ENCODE results near the gene EBF3.
A peak's percentile ranks its signal among the peaks of the same experiment; 100 is the strongest.

EBF3 gene, protein sequence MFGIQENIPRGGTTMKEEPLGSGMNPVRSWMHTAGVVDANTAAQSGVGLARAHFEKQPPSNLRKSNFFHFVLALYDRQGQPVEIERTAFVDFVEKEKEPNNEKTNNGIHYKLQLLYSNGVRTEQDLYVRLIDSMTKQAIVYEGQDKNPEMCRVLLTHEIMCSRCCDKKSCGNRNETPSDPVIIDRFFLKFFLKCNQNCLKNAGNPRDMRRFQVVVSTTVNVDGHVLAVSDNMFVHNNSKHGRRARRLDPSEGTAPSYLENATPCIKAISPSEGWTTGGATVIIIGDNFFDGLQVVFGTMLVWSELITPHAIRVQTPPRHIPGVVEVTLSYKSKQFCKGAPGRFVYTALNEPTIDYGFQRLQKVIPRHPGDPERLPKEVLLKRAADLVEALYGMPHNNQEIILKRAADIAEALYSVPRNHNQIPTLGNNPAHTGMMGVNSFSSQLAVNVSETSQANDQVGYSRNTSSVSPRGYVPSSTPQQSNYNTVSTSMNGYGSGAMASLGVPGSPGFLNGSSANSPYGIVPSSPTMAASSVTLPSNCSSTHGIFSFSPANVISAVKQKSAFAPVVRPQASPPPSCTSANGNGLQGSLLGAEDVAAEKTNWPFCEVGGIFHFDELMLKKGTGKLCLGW

DNA sequence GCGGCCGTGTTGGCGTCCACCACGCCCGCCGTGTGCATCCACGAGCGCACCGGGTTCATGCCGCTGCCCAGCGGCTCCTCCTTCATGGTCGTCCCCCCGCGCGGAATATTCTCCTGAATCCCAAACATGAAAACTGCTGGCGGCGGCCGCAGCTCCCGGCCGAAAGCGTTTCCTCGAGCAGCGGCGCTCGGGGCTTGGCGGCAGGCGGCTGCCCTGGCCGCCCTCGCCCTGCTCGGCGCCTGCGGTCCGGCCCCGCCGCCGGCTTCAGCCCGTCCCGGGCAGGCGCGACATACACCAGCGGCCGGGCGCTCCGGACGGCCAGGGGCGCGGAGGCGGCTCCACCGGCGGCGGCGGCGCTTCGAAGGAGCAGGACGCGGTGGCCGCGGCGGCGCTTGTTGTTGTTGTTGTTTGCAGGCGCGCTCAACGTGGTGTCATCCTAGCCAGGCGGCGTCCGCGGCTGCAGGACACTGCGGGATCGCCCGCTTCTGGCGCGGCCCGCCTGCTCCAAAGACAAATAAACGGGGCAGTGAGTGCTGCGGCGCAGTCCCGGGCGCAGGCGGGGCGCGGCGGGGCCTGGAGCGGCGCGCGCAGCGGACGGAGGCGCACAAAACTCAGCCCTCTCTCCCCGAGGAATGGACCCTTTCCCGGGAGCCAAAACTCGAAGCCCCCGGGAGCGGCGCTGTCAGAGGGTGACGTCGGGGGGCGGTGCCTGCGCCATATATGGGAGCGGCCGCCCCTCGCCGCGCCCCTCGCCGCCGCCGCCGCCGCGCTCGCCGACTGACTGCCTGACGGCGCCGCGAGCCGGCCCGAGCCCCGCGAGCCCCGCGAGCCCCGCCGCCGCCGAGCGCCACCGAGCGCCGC, at the start of gene EBF3:
Gene EBF3 (minus strand): TSS at position 634 of the 861 bp plus-strand sequence. CDS start 506 bp downstream, at position 128.
- H3K9me3 Mint-ChIP-seq = peaks cover 2% of the 10 kb centered on the region
- peaks cover 12% of the 10 kb centered on the region for H3K27me3 Mint-ChIP-seq
- ATAC-seq (ENCODE audit: low read depth) (peak; percentile 27), DNase-seq (ENCODE audit: low spot score in 2 of 2) (no peak)
- H3K27ac Mint-ChIP-seq = no peak within 1 kb of the TSS
- peaks cover 6% of the 10 kb centered on the region for H3K4me1 Mint-ChIP-seq
- H3K4me3 Mint-ChIP-seq = peak within 1 kb of the TSS; percentile 78
- no peaks in the 10 kb centered on the region for H3K36me3 Mint-ChIP-seq

DNA sequence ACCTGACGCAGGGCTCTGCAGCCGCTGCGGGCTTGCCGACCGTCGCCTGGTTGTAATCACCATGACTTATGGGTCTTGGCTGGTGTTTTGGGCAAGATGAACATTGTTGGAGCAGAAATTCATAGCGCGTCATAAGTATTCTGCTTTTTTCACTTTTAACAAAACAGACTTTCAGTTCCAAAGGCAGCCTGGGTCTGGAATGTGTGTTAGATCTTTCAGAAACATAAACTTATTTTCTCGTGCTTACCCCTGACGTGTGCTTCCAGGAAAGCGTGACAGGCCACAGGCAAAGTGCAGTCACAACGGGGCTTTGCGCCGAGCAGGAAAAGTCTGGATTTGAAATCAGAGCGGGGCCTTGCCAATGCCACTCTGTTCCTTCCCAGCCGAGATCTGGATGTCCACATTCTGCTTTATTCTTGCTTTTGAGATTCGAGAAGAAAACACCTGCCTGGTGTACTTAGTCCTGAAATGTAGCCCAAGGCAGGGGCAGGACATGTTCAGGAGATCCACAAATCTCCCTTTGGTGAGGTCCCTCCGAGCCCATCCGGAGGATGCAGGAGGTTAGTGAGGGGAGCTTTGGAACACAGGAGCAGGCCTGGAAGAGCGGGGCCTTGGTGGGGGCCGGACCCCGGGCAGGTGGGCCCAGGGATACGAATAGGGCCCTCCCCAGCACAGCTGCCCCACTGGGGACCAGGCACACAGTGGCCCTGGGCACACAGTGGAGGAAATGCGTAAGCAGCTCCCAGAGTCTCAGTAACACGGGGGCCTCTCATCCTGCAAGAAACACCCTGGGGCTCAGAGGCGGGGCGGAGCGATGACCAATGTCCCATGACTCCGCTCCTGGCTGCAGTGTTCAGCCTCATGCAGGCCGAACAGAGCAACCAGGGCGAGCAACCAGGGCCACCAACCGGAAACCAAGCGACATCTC, 49.5 kb upstream of the EBF3 start:
- no peak overlapping the region for H3K27ac Mint-ChIP-seq
- H3K4me1 Mint-ChIP-seq = no peaks in the 10 kb centered on the region
- H3K4me3 Mint-ChIP-seq = no peak overlapping the region
- peaks cover 1% of the 10 kb centered on the region for H3K27me3 Mint-ChIP-seq
- H3K36me3 Mint-ChIP-seq = no peaks in the 10 kb centered on the region
- peaks cover 1% of the 10 kb centered on the region for H3K9me3 Mint-ChIP-seq
- DNase-seq (ENCODE audit: low spot score in 2 of 2) = no peak
- ATAC-seq (ENCODE audit: low read depth) = no peak

DNA sequence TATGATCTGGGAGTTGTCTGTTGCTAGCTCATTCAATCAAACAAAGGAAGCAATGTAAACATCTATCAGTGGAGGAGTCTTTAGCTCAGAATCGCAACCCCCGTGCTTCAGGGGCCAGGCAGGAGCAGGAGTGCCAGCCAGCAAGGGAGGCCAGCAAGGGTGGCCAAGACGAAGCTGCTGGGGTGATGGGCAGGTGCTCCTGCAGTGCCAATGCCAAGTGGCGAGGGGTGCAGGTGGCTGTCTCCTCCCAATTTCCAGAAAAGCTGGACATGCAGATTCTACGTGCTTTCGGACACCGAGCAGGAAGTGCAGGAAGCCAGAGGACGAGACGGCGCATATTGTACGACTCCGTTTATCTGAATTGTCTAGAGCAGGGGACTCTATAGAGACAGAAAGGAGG, 48.1 kb upstream of the EBF3 start:
- ATAC-seq (ENCODE audit: low read depth) (no peak), DNase-seq (ENCODE audit: low spot score in 2 of 2) (no peak)
- Mint-ChIP-seq H3K36me3 (no peaks in the 10 kb centered on the region), H3K27me3 (peaks cover 4% of the 10 kb centered on the region), H3K4me1 (no peaks in the 10 kb centered on the region), H3K9me3 (peaks cover 1% of the 10 kb centered on the region), H3K4me3 (no peak overlapping the region), H3K27ac (no peak overlapping the region)

DNA sequence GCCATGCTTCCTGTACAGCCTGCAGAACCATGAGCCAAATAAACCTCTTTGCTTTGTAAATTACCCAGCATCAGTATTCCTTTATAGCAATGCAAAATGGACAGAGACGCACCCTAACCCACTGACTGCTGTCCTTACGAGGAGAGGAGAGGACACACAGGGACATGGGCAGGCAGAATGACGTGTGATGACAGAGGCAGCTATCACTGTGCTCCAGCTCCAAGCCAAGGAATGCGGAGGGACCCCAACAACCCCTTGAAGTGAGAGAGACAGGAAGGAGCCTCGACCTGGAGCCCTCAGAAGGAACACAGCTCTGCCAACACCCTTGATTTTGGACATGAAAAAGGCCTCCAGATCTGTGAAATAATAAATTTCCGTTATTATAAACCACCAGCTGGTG, 46.6 kb upstream of the EBF3 start:
- H3K4me1 Mint-ChIP-seq = no peaks in the 10 kb centered on the region
- H3K4me3 Mint-ChIP-seq = no peak overlapping the region
- peaks cover 4% of the 10 kb centered on the region for H3K27me3 Mint-ChIP-seq
- H3K27ac Mint-ChIP-seq = no peak overlapping the region
- peaks cover 1% of the 10 kb centered on the region for H3K9me3 Mint-ChIP-seq
- no peaks in the 10 kb centered on the region for H3K36me3 Mint-ChIP-seq
- no peak for ATAC-seq (ENCODE audit: low read depth)
- no peak for DNase-seq (ENCODE audit: low spot score in 2 of 2)

DNA sequence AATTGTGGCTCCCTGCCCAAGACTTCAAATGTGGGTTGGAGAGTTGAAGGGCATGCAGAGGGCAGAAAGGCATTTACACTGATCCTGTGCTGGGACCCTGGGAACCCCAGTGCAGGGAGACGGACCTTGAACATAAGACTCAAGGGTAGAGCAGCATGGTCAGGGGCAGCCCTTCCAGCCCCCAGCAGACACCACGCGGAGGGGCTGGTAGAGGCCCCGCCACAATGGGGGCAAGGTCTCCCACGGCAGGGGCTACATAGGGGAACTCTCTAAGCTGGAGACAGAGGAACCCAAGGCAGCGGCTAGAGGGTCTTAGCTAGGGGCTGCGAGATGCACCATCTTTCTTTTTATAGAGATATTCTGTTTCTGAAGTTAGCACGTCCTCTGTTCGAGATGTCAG, 45.2 kb upstream of the EBF3 start:
- Mint-ChIP-seq H3K36me3 (no peaks in the 10 kb centered on the region), H3K4me1 (no peaks in the 10 kb centered on the region), H3K4me3 (no peak overlapping the region), H3K27ac (no peak overlapping the region), H3K9me3 (peaks cover 3% of the 10 kb centered on the region), H3K27me3 (peaks cover 4% of the 10 kb centered on the region)
- no peak for DNase-seq (ENCODE audit: low spot score in 2 of 2)
- no peak for ATAC-seq (ENCODE audit: low read depth)

DNA sequence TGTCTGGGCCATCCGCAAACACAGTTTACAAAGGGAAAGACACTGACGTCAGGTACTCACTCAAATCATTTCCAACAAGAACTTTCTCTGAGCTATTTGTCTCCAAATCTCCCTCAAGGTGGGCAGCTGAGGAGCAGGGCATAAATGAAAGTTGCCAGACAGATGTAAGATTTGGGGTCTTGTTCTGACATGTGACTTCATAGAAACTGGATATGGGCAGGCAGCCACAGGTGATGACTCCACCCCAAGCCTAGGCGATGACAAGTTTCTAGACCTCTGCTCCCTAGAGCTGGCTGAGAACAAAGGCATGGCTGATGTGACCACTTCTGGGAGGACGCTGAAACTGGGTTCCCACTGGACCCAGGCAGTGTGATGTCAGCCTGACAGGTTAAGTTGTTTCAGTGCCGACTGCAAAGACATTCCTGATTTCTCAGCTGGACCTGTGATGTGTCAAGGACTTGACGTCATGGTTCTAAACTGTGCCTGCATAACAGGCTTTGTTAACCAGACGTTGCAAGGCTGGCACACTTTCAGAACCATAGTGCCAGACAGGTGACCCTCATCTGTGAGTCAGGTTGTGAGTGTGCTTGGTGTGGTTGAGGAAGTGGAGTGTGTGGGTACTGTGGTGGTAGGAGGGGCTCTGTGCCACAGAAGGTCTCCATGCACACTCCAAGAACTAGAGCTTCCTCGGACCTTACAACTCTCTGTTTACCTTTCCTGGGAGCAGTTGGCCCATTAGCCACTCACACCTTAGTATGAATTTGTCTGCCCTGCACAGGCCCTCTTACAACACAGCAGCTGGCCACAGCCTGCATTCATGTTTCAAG, 39.9 kb upstream of the EBF3 start:
- Mint-ChIP-seq H3K36me3 (no peaks in the 10 kb centered on the region), H3K4me1 (no peaks in the 10 kb centered on the region), H3K27ac (no peak overlapping the region), H3K9me3 (peaks cover 8% of the 10 kb centered on the region), H3K27me3 (peaks cover 5% of the 10 kb centered on the region), H3K4me3 (no peak overlapping the region)
- no peak for DNase-seq (ENCODE audit: low spot score in 2 of 2)
- no peak for ATAC-seq (ENCODE audit: low read depth)

DNA sequence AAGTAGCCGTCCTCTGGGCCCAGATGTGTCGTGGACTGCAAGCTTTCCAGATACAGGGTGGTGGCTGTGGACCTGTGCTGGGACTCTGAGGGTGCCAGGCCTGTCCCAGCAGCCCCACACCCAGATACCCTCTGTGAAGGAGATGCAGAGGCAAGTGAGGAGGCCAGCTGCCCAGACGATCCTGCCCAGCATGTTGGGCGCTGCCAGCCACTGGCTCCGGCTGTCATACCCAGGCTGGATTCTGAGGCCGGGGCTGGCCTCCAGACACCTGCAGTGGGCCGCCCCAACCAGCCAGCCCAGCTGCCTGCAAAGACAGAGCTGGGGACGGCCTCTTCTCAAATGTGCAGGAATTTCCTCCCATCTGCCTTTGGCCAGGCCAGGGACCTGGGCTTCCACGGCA, 39.1 kb upstream of the EBF3 start:
- ATAC-seq (ENCODE audit: low read depth) (no peak), DNase-seq (ENCODE audit: low spot score in 2 of 2) (no peak)
- Mint-ChIP-seq H3K4me1 (no peaks in the 10 kb centered on the region), H3K4me3 (no peak overlapping the region), H3K9me3 (peaks cover 14% of the 10 kb centered on the region), H3K27ac (no peak overlapping the region), H3K36me3 (no peaks in the 10 kb centered on the region), H3K27me3 (peaks cover 5% of the 10 kb centered on the region)

DNA sequence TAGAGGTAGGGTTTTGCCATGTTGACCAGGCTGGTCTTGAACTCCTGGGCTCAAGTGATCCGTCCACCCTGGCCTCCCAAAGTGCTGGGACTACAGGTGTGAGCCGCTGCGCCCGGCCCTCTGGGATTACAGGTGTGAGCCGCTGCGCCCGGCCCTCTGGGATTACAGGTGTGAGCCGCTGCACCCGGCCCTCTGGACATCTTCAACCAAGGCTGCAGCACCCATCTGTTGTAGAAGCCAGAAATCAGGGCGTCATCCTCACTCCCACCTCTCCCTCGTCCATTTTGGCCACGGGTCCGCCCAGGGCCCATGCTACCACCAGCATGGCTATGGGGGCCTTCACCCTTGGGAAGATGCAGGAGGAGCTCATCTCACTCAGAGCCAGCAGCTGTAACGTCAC, 38.5 kb upstream of the EBF3 start:
- no peak overlapping the region for H3K4me3 Mint-ChIP-seq

DNA sequence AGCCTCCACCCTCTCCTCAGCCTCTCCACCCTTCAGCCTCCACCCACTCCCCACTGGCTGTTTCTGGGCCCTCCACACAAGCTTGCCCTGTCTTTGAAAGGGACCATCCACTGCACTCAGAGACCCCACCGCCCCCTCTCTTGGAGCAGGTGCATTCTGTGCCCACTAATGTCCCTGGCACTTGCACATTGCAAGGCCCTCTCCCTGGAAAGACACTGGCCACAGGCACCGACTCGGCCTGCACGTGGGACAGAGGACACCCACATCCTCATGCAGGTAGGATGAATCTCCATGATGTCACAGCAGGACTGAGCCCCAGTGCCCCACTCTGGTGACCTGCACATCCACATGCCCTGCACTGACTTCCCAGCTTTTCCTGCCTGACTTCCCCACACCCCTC, 36.8 kb upstream of the EBF3 start:
- Mint-ChIP-seq H3K36me3 (no peaks in the 10 kb centered on the region), H3K4me1 (no peaks in the 10 kb centered on the region), H3K9me3 (peaks cover 17% of the 10 kb centered on the region), H3K27me3 (peaks cover 5% of the 10 kb centered on the region), H3K27ac (no peak overlapping the region), H3K4me3 (no peak overlapping the region)
- ATAC-seq (ENCODE audit: low read depth) (no peak), DNase-seq (ENCODE audit: low spot score in 2 of 2) (no peak)

More for the DNA sequence above, 38.5 kb upstream of the EBF3 start:
- peaks cover 5% of the 10 kb centered on the region for H3K27me3 Mint-ChIP-seq
- ATAC-seq (ENCODE audit: low read depth) (no peak), DNase-seq (ENCODE audit: low spot score in 2 of 2) (no peak)
- no peaks in the 10 kb centered on the region for H3K36me3 Mint-ChIP-seq
- H3K27ac Mint-ChIP-seq = no peak overlapping the region
- peaks cover 17% of the 10 kb centered on the region for H3K9me3 Mint-ChIP-seq
- H3K4me1 Mint-ChIP-seq = no peaks in the 10 kb centered on the region

DNA sequence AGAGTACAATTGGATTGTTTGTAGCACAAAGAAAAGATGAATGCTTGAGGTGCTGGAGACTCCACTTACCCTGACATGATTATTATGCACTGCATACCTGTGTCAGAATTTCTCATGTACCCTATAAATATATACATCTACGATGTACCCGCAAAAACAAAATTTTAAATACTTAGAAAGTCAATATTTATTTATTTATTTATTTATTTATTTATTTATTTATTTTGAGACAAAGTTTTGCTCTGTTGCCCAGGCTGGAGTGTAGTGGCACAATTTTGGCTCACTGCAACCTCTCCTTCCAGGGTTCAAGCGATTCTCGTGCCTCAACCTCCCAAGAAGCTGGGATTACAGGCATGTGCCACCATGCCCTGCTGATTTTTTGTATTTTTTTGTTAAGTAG, 35.1 kb upstream of the EBF3 start:
- Mint-ChIP-seq H3K9me3 (peaks cover 21% of the 10 kb centered on the region), H3K27me3 (peaks cover 7% of the 10 kb centered on the region)

DNA sequence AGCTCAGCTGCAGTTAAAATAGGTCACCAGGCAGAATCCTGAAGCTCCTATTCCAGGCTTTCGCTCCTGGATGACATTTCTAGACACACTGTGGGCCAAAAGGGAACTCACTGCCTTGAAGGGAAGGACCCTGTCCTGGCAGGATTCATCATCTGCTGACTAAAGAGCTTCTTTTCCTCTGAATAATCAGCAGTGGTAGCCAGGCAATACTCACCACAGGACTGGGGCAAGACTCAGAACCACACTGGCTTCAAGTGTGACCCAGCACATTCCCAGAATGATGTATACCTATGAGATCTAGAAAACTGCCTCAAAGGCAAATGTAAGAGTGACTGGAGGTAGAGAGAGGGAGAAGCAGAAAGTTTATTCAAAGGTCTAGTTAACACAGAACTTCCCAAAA, 29.5 kb upstream of the EBF3 start:
- Mint-ChIP-seq H3K27ac (no peak overlapping the region), H3K4me3 (no peak overlapping the region), H3K27me3 (peaks cover 7% of the 10 kb centered on the region), H3K4me1 (no peaks in the 10 kb centered on the region), H3K9me3 (peaks cover 25% of the 10 kb centered on the region), H3K36me3 (peaks cover 2% of the 10 kb centered on the region)
- DNase-seq (ENCODE audit: low spot score in 2 of 2) (no peak), ATAC-seq (ENCODE audit: low read depth) (no peak)

More for the DNA sequence above, 35.1 kb upstream of the EBF3 start:
- no peaks in the 10 kb centered on the region for H3K36me3 Mint-ChIP-seq
- no peak for DNase-seq (ENCODE audit: low spot score in 2 of 2)
- no peak overlapping the region for H3K4me3 Mint-ChIP-seq
- no peak for ATAC-seq (ENCODE audit: low read depth)
- H3K4me1 Mint-ChIP-seq = no peaks in the 10 kb centered on the region
- H3K27ac Mint-ChIP-seq = no peak overlapping the region

DNA sequence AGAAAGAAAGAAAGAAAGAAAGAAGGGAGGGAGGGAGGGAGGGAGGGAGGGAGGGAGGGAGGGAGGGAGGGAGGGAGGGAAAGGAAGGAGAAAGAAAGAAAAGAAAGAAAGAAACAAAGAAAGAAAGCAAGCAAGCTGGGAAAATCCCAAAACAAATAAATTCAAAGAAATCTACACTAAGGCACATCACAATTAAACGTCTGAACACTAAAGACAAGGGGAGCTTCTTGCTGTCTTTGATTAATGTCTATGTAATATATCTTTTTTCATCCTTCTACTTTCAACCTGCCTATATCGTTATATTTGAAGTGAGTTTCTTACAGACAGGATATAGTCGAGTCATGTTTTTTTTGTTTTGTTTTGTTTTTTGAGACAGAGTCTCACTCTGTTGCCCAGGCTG, 28.3 kb upstream of the EBF3 start:
- Mint-ChIP-seq H3K27me3 (peaks cover 9% of the 10 kb centered on the region), H3K4me3 (no peak overlapping the region), H3K27ac (no peak overlapping the region), H3K4me1 (no peaks in the 10 kb centered on the region), H3K9me3 (peaks cover 23% of the 10 kb centered on the region), H3K36me3 (peaks cover 5% of the 10 kb centered on the region)
- ATAC-seq (ENCODE audit: low read depth) = no peak
- no peak for DNase-seq (ENCODE audit: low spot score in 2 of 2)

DNA sequence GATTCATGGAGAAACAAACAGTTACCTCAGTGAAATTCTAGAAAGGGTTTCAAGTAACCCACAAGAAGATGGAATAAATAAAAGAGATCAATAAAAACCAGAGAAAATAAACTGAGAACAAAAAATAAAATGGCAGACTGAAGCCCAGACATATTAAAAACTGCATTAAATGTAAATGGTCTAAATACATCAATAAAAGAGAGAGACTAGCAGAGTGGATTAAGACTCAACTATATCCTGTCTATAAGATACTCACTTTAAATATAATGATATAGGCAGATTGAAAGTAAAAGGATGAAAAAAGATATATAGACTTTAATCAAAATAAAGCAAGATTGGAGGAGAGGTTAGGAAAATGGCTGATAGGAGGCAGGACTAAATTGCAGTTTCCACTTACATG, 18.8 kb upstream of the EBF3 start:
- DNase-seq (ENCODE audit: low spot score in 2 of 2) (no peak), ATAC-seq (ENCODE audit: low read depth) (no peak)
- Mint-ChIP-seq H3K27me3 (peaks cover 17% of the 10 kb centered on the region), H3K4me3 (no peak overlapping the region), H3K27ac (no peak overlapping the region), H3K9me3 (peaks cover 22% of the 10 kb centered on the region), H3K4me1 (no peaks in the 10 kb centered on the region), H3K36me3 (peaks cover 4% of the 10 kb centered on the region)

Data from memory B cell (primary cell).